Activated gamma-delta T cell (primary cell): ENCODE data around the gene WDR45B.

Experiments
- DNase-seq: peaks from one replicate; lab custom pipeline; 2025; lab: John Stamatoyannopoulos, UW
- total RNA-seq, 2 donors: gene quantifications; one replicate each; lab custom pipeline; 2026; lab: John Stamatoyannopoulos, UW

The WDR45B gene
- 100 to 103 reads per million in 2 donors for total RNA-seq

- DNase-seq: peak; percentile 83
Measured at GRCh38 chr17:82648165-82648668, at the start of gene WDR45B. Gene WDR45B (minus strand): TSS chr17:82648444. CDS start chr17:82648340, 104 bp downstream.

- no peak for DNase-seq
Measured at GRCh38 chr17:82697808-82698064, 49.5 kb upstream of the WDR45B start.

- no peak for DNase-seq
Measured at GRCh38 chr17:82696916-82697807, 48.9 kb upstream of the WDR45B start.

GRCh38 chr17:82696259-82696658 is 48.0 kb upstream of the WDR45B start:
- DNase-seq: no peak

GRCh38 chr17:82694647-82695046 is 46.4 kb upstream of the WDR45B start:
- no peak for DNase-seq

GRCh38 chr17:82693168-82693867 is 45.1 kb upstream of the WDR45B start:
- no peak for DNase-seq

GRCh38 chr17:82692268-82692667 is 44.0 kb upstream of the WDR45B start:
- DNase-seq: no peak

GRCh38 chr17:82691714-82692113 is 43.5 kb upstream of the WDR45B start:
- no peak for DNase-seq

GRCh38 chr17:82690786-82691489 is 42.7 kb upstream of the WDR45B start:
- no peak for DNase-seq

GRCh38 chr17:82689077-82689476 is 40.8 kb upstream of the WDR45B start:
- DNase-seq: no peak

GRCh38 chr17:82687871-82688270 is 39.6 kb upstream of the WDR45B start:
- DNase-seq: no peak

GRCh38 chr17:82687375-82687861 is 39.2 kb upstream of the WDR45B start:
- no peak for DNase-seq

- no peak for DNase-seq
Measured at GRCh38 chr17:82686366-82687324, 38.4 kb upstream of the WDR45B start.

GRCh38 chr17:82685291-82685690 is 37.0 kb upstream of the WDR45B start:
- DNase-seq: no peak

- DNase-seq: no peak
Measured at GRCh38 chr17:82684228-82684841, 36.1 kb upstream of the WDR45B start.

- DNase-seq: no peak
Measured at GRCh38 chr17:82683534-82683933, 35.3 kb upstream of the WDR45B start.

GRCh38 chr17:82681547-82681946 is 33.3 kb upstream of the WDR45B start:
- DNase-seq: no peak

- no peak for DNase-seq
Measured at GRCh38 chr17:82679586-82680465, 31.6 kb upstream of the WDR45B start.

- DNase-seq: no peak
Measured at GRCh38 chr17:82678265-82678891, 30.1 kb upstream of the WDR45B start.
